KOPT-K1 (cell line): Measurements from ENCODE around the gene PCDH1.

Source experiments
- H3K27ac ChIP-seq: fragments of 200-600 bp; sonication (generic); 2 replicates; pipeline ENCODE4 v1.5.1; 2016; ENCODE audit warnings: antibody characterized with exemption, mild to moderate bottlenecking, low read depth, low read length; ENCODE audit not compliant: poor library complexity, severe bottlenecking
- H3K36me3 ChIP-seq: fragments of 200-600 bp; sonication (generic); 2 replicates; pipeline ENCODE4 v1.5.1; 2017; ENCODE audit warnings: antibody characterized with exemption, mild to moderate bottlenecking, low read length, moderate library complexity; ENCODE audit not compliant: insufficient read depth
- H3K9me3 ChIP-seq: fragments of 200-600 bp; sonication (generic); 2 replicates; pipeline ENCODE4 v1.5.1; 2017; ENCODE audit warnings: antibody characterized with exemption, low read length, mild to moderate bottlenecking; ENCODE audit not compliant: insufficient read depth, poor library complexity, severe bottlenecking

The PCDH1 gene

DNA sequence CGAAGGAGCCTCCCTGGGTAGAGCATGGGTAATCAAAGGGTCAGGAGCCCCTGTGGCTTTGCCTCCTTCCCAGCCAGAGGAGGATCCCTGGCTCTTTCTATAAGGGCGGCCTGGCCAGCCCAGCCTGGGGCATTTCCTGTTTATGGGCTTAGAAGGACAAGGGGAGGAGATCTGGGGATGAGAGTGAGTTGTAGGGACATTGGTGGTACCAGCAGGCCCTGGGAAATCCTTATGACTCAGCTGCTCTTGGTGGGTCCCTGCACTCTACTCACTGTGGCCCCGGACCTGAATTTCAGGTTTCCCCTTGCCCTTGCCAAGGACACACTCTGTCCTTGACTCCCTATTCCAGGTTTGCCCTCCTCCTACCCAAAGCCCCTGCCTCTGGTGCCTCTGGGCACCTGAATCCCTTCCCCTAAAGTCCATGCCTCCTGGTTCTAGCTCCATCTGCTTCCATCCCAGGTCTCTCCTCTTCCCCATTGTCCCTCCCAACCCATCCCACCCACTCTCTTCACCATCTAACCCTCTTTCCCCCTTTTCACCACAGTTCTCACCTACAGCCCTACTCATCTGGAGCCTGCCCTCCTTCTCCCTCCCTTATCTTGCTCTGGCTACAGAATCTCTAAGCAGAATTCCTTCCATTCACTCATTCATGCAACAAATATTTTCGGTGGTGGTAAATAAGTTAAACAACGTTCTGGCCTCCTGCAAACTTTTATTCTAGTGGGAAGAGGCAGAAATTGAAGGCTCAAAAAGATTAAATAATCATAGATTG, 34.9 kb downstream of the PCDH1 start:
- no peak overlapping the region for H3K27ac ChIP-seq
- H3K36me3 ChIP-seq = no peaks in the 10 kb centered on the region
- H3K9me3 ChIP-seq = no peaks in the 10 kb centered on the region

- no peak overlapping the region for H3K27ac ChIP-seq
- no peaks in the 10 kb centered on the region for H3K36me3 ChIP-seq
- no peaks in the 10 kb centered on the region for H3K9me3 ChIP-seq
These were observed 36.6 kb downstream of the PCDH1 start for GRCh38 chr5:141841378-141842180.

- Histone ChIP-seq H3K27ac (no peak overlapping the region), H3K36me3 (no peaks in the 10 kb centered on the region), H3K9me3 (no peaks in the 10 kb centered on the region)
These were observed 37.3 kb downstream of the PCDH1 start for GRCh38 chr5:141840826-141841360.

DNA sequence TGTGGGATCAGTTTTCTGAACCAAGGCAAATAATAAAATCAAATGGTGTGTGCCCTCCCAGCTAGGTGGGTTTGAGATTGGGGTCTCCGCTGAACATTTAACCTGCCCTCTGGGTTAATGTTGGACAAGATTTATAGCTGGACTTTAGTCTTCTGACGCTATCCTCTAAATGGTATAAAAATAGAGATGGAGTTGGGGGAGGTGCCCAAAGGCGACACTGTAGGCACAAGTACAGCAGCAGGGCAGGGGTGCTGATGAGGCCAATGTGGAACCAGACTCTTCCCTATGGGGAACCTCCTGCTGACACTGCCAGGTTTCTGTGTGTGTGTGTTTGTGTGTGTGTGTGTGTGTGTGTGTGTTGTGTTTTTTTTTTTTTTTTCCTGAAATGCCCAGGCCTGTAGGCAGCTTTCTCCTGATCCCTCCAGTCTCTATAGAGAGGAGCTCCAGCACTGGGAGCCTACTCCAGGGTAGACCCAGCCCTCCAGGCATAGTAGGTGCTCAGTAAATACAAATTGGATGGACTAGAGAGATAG, 37.9 kb downstream of the PCDH1 start:
- Histone ChIP-seq H3K9me3 (no peaks in the 10 kb centered on the region), H3K36me3 (no peaks in the 10 kb centered on the region), H3K27ac (no peak overlapping the region)

GRCh38 chr5:141839015-141839513, 39.1 kb downstream of the PCDH1 start:
- Histone ChIP-seq H3K9me3 (no peaks in the 10 kb centered on the region), H3K36me3 (no peaks in the 10 kb centered on the region), H3K27ac (no peak overlapping the region)

DNA sequence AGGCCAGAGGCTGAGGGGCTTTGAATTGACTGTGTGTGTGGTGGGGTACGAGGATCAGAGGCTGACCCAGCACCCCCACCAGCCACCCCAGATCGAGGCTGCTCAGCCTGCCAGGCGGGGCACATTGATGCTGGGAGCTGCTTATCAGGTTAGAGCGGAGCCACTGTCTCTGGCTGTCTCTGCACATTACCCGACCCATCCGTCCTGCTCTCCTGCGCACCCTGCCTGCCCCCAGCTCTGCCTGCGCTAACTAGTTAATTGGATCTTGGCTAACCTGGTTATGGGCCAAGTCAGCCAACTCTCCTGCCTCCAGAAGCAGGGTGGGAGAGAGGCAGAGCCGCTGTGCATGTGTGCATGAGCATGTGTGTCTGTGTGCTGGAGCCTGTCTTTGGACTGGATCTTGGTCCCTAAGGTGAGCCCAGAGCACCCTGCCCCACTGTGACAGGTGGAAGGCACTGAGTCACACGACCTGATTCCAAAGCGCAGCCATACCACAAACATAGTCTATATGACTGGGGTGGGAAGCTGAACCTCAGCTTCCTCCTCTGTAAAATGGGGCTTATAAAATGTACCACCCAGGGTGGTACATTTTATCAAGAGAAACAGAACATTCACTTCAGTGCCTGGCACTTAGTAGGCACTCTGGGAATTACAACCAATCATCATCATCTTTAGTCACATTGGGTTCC, 39.7 kb downstream of the PCDH1 start:
- Histone ChIP-seq H3K36me3 (no peaks in the 10 kb centered on the region), H3K27ac (no peak overlapping the region), H3K9me3 (no peaks in the 10 kb centered on the region)

DNA sequence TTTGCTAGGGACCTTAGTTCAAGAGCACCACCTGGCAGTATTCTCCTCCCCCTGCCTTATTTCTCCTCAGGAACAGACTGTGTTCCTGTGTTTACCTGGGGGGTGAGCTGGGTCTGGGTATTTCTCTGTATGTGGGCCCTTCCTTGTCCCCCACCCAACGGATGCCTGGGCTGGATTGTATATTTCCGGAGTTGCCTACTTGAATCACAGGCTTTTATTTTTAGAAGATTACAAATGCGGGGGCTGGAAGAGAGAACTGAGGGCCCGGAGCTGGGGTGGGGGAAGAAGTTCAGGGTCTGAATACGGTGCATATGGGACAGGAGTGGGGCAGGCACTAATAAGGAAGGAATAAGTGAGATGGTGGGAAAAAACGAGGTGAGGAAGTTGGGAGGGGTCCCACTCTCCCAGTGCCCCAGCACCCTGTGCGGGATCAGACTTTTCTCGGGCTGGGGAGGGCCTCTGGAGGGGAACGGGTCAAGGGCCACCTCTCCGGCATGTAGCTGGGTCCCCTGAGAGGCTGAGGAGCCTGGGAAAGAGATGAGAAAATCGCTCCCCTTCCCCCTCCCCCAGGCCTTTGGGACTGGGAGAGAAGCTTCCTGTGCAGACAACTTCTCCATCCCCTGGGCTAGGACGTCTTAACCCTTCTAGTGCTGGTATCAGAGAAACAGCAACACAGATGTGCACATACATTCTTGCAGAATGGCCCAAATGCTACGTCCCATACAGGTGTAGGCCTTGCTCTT, 42.1 kb downstream of the PCDH1 start:
- Histone ChIP-seq H3K27ac (no peak overlapping the region), H3K9me3 (no peaks in the 10 kb centered on the region), H3K36me3 (no peaks in the 10 kb centered on the region)

GRCh38 chr5:141834331-141834730, 43.9 kb downstream of the PCDH1 start:
- Histone ChIP-seq H3K9me3 (no peaks in the 10 kb centered on the region), H3K27ac (no peak overlapping the region), H3K36me3 (no peaks in the 10 kb centered on the region)

DNA sequence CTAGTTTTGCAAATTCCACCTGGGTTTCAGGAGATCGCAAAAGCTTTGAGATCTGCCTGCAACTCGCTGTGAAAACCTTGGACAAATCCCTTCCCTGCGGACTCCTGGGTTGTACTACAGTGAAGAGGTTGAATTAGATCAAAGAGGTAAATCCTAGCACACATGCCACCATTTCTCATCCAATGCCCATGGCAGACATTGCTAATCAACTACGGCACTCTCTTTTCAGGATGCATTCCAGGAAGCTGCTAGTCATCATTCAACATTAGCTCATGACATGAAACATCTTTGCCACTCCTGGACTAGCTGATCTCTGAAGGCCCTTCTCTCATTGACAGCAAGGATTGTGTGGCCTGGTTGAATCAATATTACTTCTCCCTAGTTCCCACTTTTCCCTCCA, 46.1 kb downstream of the PCDH1 start:
- no peaks in the 10 kb centered on the region for H3K9me3 ChIP-seq
- no peak overlapping the region for H3K27ac ChIP-seq

DNA sequence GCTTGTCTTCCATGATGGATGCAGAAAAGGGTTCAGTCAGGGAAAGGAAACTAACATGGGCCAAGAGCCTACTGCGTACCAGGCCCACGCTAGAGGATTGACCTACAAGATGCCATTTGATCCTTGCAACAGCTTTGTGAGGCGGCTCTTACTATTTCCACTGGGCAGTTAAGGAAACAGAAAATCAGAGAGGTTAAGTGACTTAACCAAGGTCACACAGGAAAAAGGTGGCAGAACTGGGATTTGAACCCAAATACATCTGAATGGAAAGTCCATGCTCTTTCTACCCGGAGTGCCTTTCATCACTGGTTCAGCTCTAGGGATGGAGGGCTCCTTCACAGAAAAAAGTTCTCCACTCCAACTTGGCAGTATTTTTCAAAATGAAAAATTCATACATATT, 50.0 kb downstream of the PCDH1 start:
- no peak overlapping the region for H3K27ac ChIP-seq
- no peaks in the 10 kb centered on the region for H3K9me3 ChIP-seq
- H3K36me3 ChIP-seq = no peaks in the 10 kb centered on the region

More for the DNA sequence above, 46.1 kb downstream of the PCDH1 start:
- no peaks in the 10 kb centered on the region for H3K36me3 ChIP-seq

DNA sequence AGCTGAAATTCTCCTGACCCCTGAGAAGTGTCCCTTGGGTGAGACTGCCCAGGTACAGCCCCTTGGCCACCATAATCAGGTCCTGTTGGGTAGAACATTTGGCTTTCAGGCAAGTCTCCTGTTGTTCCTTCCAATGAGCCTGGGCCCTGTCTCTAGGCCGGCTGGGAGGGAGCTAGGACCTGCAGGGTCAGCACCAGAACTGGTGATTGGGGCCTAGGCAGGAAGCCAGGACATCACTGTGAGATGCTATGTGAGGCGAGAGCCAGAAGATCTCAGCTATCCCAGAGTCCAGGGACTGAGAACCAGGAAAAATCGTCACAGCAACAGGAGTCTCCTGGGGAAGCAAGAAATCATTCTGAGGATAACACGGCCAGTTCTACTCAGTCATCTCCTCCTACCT, 51.5 kb downstream of the PCDH1 start:
- H3K36me3 ChIP-seq = no peaks in the 10 kb centered on the region
- H3K27ac ChIP-seq = no peak overlapping the region
- no peaks in the 10 kb centered on the region for H3K9me3 ChIP-seq

DNA sequence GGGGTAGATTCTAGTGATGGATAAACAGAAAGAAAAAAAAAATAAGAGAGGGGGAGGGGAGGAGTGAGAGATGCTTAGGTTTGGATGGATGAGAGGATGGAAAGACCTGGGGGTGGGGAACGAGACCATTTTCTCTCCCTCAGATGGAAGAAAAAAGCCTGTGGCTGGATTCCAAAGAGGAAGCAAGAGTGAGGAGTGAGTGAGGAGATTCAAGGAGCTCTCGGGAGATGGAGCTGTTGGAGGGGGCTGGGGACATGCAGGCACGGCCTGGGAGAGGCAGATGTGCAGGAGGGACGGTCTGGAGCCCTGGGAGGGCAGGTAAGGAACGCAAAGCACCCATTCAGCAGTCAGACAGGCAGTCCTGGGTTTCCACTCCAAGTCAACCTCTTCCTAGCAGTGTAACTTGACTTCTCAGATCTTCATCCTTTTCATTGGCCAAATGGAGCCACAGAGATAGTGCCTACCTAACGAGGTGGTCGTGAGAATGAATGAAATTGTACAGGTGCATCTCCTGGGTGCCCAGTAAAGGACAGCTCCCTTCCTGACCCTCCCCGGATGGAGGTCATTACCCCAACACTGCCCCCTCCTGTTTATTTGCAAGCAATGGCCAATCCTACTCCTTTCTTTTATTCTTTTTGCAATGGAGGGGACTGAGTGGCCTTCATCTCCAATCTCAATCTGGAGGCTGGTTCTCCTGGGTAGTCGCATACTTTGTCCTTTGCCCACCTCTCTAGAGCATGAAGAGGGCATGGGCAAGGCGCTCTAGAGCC, 52.2 kb downstream of the PCDH1 start:
- no peak overlapping the region for H3K27ac ChIP-seq
- H3K9me3 ChIP-seq = no peaks in the 10 kb centered on the region

DNA sequence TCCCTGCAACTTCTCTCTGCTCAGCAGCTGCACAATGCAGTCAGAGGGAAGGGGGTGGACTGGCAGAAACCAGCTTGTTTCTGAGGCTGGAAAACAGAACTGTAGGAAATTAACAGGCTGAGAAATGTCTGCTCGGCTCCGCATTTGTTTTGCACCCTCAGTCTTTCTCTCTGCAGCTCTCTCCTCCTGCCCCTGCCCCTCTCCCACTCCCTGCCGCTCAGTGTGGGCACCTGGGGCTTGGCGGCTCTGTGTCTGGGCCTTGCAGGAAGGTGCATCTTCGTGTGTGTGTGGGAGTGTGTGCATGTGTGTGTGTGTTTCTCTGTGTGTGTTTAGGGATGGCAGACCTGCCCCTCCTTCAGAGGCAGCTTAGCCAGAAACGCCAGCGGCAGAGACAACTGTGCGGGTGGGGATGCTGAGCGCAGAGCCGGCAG, 53.0 kb downstream of the PCDH1 start:
- Histone ChIP-seq H3K9me3 (no peaks in the 10 kb centered on the region), H3K36me3 (no peaks in the 10 kb centered on the region), H3K27ac (no peak overlapping the region)

More for the DNA sequence above, 52.2 kb downstream of the PCDH1 start:
- no peaks in the 10 kb centered on the region for H3K36me3 ChIP-seq
